Lung (tissue), 13 donors: Measurements from ENCODE around the gene RAP1B. TPM values are rescaled to one million over a fixed set of nuclear protein-coding genes. Genes with fewer than 3 reads are reported as not detected.
A peak's percentile ranks its signal among the peaks of the same experiment; 100 is the strongest.

Experiments used
- ATAC-seq: fragments of 200-7000 bp; cut with Tn5 transposase; one replicate; pipeline ENCODE4 v1.9.1; 2020; ENCODE audit warnings: moderate number of reproducible peaks; ENCODE audit not compliant: insufficient read depth, low FRiP score
- DNase-seq, 3 donors: peaks; one replicate each; pipeline ENCODE4 v3.0.0-alpha.2; 2013 to 2017
- H3K27ac ChIP-seq, 2 donors: one replicate each; pipeline ENCODE4 v1.5.1; 2013; ENCODE audit warnings: mild to moderate bottlenecking in 2 of 2, moderate library complexity in 2 of 2, control low read depth in 1 of 2, inconsistent platforms in 1 of 2, low read depth in 1 of 2, low read length in 1 of 2
- H3K27me3 ChIP-seq, 3 donors: one replicate each; pipeline ENCODE4 v1.5.1; 2013; ENCODE audit warnings: low read length in 2 of 3; ENCODE audit not compliant: control insufficient read depth in 3 of 3, insufficient read depth in 3 of 3
- H3K36me3 ChIP-seq, 4 donors: one replicate each; pipeline ENCODE4 v1.5.1; 2013; ENCODE audit warnings: low read length in 4 of 4, mild to moderate bottlenecking in 1 of 4, moderate library complexity in 1 of 4; ENCODE audit not compliant: control insufficient read depth in 4 of 4, insufficient read depth in 4 of 4
- H3K4me1 ChIP-seq, 5 donors: one replicate each; pipeline ENCODE4 v1.5.1; 2013; ENCODE audit warnings: low read length in 5 of 5, mild to moderate bottlenecking in 2 of 5, moderate library complexity in 1 of 5; ENCODE audit not compliant: control insufficient read depth in 5 of 5, insufficient read depth in 5 of 5
- H3K4me3 ChIP-seq: one replicate; pipeline ENCODE4 v1.5.1; 2013; ENCODE audit warnings: mild to moderate bottlenecking, control low read depth, moderate library complexity
- H3K9ac ChIP-seq, 2 donors: one replicate each; pipeline ENCODE4 v1.5.1; 2013; ENCODE audit warnings: low read length in 2 of 2, control low read depth in 1 of 2; ENCODE audit not compliant: insufficient read depth in 1 of 2
- H3K9me3 ChIP-seq, 4 donors: one replicate each; pipeline ENCODE4 v1.5.1; 2013; ENCODE audit warnings: low read length in 3 of 4, mild to moderate bottlenecking in 1 of 4, moderate library complexity in 1 of 4; ENCODE audit not compliant: control insufficient read depth in 4 of 4, insufficient read depth in 3 of 4
- CTCF ChIP-seq: IDR thresholded peaks from 2 replicates; pipeline ENCODE4 v1.5.1; 2012; ENCODE audit warnings: mild to moderate bottlenecking; ENCODE audit errors: control extremely low read depth, extremely low read depth
- WGBS, 2 donors: extraction: QIAGEN DNeasy Blood & Tissue Kit; methylation state at CpG; one replicate each; pipeline ENCODE4 v1.1.7; 2013; 5-methylcytosine and 5-hydroxymethylcytosine counted together
- polyA plus RNA-seq, 2 donors: library from polyadenylated mRNA; stranded (reverse); fragments of 200-250 nt; gene quantifications; one replicate each; pipeline ENCODE4 v1.2.1, GENCODE V29; 2013
- small RNA-seq: library from RNA; depleted of rRNA; stranded (forward); fragments of <200 nt; gene quantifications from one replicate; pipeline ENCODE3, GENCODE V24; 2014; ENCODE audit warnings: low replicate concordance
- total RNA-seq, 2 donors: library from RNA; depleted of rRNA in 1 of 2; stranded (reverse); fragments of >200 nt in 1 of 2; gene quantifications; one replicate each; pipeline ENCODE4 v1.2.1, GENCODE V29; 2014 to 2021
- donor health status: control.
- donor health status: control.
- donor health status: Bipolar disorder and iron deficiency.
- donor health status: healthy.
- donor health status: DM: yes; HTN: yes; CAD: no.

The RAP1B gene
- total and polyA plus RNA-seq, 4 donors, result 79.1 to 285 (median 172) TPM

- Histone ChIP-seq H3K9me3 (no peaks in the 10 kb centered on the region), H3K9ac (peak within 1 kb of the TSS; percentile 57 to 69), H3K27ac (peak within 1 kb of the TSS; percentile 62 to 82), H3K4me3 (peak within 1 kb of the TSS; percentile 81), H3K36me3 (peaks cover 4 to 7% (median 6%) of the 10 kb centered on the region in 4 donors), H3K4me1 (peaks cover 0 to 18% (median 4%) of the 10 kb centered on the region in 5 donors), H3K27me3 (no peaks in the 10 kb centered on the region)
- no peak for TF ChIP-seq CTCF
- DNase-seq (peak; percentile 98), ATAC-seq (peak; percentile 91)
- WGBS, 2 donors, result 0 to 1% methylated on average over 44 of the region's 44 CpGs
These were observed 76.2 kb downstream of the RAP1B start, which contains the start of gene NUP107 for GRCh38 chr12:68686595-68687521. NUP107 (plus strand) TSS chr12:68686978; CDS start chr12:68687066, 88 bp downstream.

- Histone ChIP-seq H3K9ac (no peak overlapping the region), H3K9me3 (no peaks in the 10 kb centered on the region)
These were observed 84.8 kb downstream of the RAP1B start for GRCh38 chr12:68695454-68695853.

GRCh38 chr12:68699486-68699885, 88.8 kb downstream of the RAP1B start:
- TF ChIP-seq CTCF, result no peak
- DNase-seq (no peak), ATAC-seq (no peak)
- Histone ChIP-seq H3K4me3 (no peak overlapping the region), H3K27ac (no peak overlapping the region), H3K9ac (no peak overlapping the region), H3K9me3 (no peaks in the 10 kb centered on the region), H3K27me3 (no peaks in the 10 kb centered on the region), H3K4me1 (no peaks in the 10 kb centered on the region), H3K36me3 (peaks cover 16 to 34% (median 20%) of the 10 kb centered on the region in 4 donors)
- 88% methylated on average over 1 of the region's 1 CpG for WGBS, 2 donors

More at GRCh38 chr12:68695454-68695853, 84.8 kb downstream of the RAP1B start:
- Histone ChIP-seq H3K4me1 (no peaks in the 10 kb centered on the region), H3K27ac (no peak overlapping the region), H3K4me3 (no peak overlapping the region), H3K27me3 (no peaks in the 10 kb centered on the region), H3K36me3 (peaks cover 18 to 42% (median 30%) of the 10 kb centered on the region in 4 donors)
- DNase-seq (no peak), ATAC-seq (no peak)
- no peak for TF ChIP-seq CTCF

Small RNA genes lying within 50 kb of the gene (small RNA-seq; reads per million reads assigned to genes)
- not detected for gene RF00017
- not detected for gene SNORA70G

Other genes starting within 250 kb of the RAP1B start
- 10 to 100 TPM; 33.9 to 74.7 TPM for gene NUP107, start 76.1 kb downstream of the RAP1B start, total RNA-seq
- 10 to 100 TPM; 18.4 to 18.9 TPM for gene NUP107, start 76.1 kb downstream of the RAP1B start, polyA plus RNA-seq
- 10 to 100 TPM in 1 of 2 donors, 1 to 10 TPM in 1; 9.0 to 14.4 TPM for gene SLC35E3, start 135.3 kb downstream of the RAP1B start, total RNA-seq
- 1 to 10 TPM; 4.0 to 9.0 TPM for gene SLC35E3, start 135.3 kb downstream of the RAP1B start, polyA plus RNA-seq
- gene MDM2, start 197.3 kb downstream of the RAP1B start, total RNA-seq, result 100 to 1,000 TPM; 102 to 114 TPM
- 100 to 1,000 TPM in 1 of 2 donors, 10 to 100 TPM in 1; 24.9 to 155 TPM for gene MDM2, start 197.3 kb downstream of the RAP1B start, polyA plus RNA-seq